K562 (cell line): ENCODE measurements around the gene LAGE3. TPM values are rescaled to one million over a fixed set of nuclear protein-coding genes. Genes with fewer than 3 reads are reported as not detected.
A peak's percentile ranks its signal among the peaks of the same experiment; 100 is the strongest.

Source experiments
- CBFA2T3 ChIP-seq: fragments of 450-650 bp; IDR thresholded peaks from 2 replicates; pipeline ENCODE4 v1.6.1; 2017
- CREB1 ChIP-seq, 2 experiments: sonication (generic) in 1 of 2; formaldehyde crosslinking in 1 of 2; IDR thresholded peaks; 2 replicates each; pipeline versions ENCODE4 v1.6.1 to v1.8.0; 2012 to 2022; ENCODE audit warnings: inconsistent platforms in 1 of 2, mild to moderate bottlenecking in 1 of 2, missing genetic modification reagents in 1 of 2, moderate library complexity in 1 of 2
- ESRRA ChIP-seq: fragments of 450-650 bp; IDR thresholded peaks from 2 replicates; pipeline ENCODE4 v1.6.1; 2014; ENCODE audit warnings: low read depth, mild to moderate bottlenecking, moderate library complexity, borderline replicate concordance
- GTF2B ChIP-seq: IDR thresholded peaks from 2 replicates; pipeline ENCODE4 v1.6.1; 2011; ENCODE audit not compliant: insufficient read length; ENCODE audit errors: extremely low read depth
- HSF4 ChIP-seq: fragments of 250-450 bp; sonication (Bioruptor Pico); IDR thresholded peaks from 2 replicates; pipeline ENCODE4 v2.1.2; 2022; ENCODE audit warnings: mild to moderate bottlenecking, moderate library complexity, borderline replicate concordance
- ILF3 ChIP-seq: fragments of 450-650 bp; IDR thresholded peaks from 2 replicates; pipeline ENCODE4 v1.6.1; 2018; ENCODE audit warnings: antibody characterized with exemption, mild to moderate bottlenecking, moderate library complexity, borderline replicate concordance
- LCOR ChIP-seq: sonication (generic); formaldehyde crosslinking; IDR thresholded peaks from 2 replicates; pipeline ENCODE4 v1.8.0; 2022; ENCODE audit warnings: mild to moderate bottlenecking, missing genetic modification reagents
- LEF1 ChIP-seq: fragments of 450-650 bp; IDR thresholded peaks from 2 replicates; pipeline ENCODE4 v1.6.1; 2016; ENCODE audit warnings: mild to moderate bottlenecking
- MEF2D ChIP-seq: conservative IDR thresholded peaks from 2 replicates; pipeline ENCODE4 v1.6.1; 2016; ENCODE audit warnings: low read depth, missing genetic modification characterization, missing compliant biosample characterization
- NCOR1 ChIP-seq: fragments of 450-650 bp; IDR thresholded peaks from 2 replicates; pipeline ENCODE4 v1.6.1; 2016; ENCODE audit warnings: mild to moderate bottlenecking, moderate library complexity
- RBM14 ChIP-seq: fragments of 200-400 bp; formaldehyde crosslinking; IDR thresholded peaks from 2 replicates; pipeline ENCODE4 v1.6.1; 2018; ENCODE audit warnings: low read depth, mild to moderate bottlenecking, low read length, moderate library complexity, borderline replicate concordance; ENCODE audit not compliant: insufficient read depth
- SOX6 ChIP-seq: fragments of 450-650 bp; IDR thresholded peaks from 2 replicates; pipeline ENCODE4 v1.6.1; 2014; ENCODE audit warnings: mild to moderate bottlenecking
- SUPT5H ChIP-seq: fragments of 450-650 bp; IDR thresholded peaks from 2 replicates; pipeline ENCODE4 v1.6.1; 2016
- ZNF507 ChIP-seq: conservative IDR thresholded peaks from 2 replicates; pipeline ENCODE4 v1.6.1; 2017; ENCODE audit warnings: missing genetic modification characterization, missing compliant biosample characterization
- ZNF512 ChIP-seq: IDR thresholded peaks from 2 replicates; pipeline ENCODE4 v1.6.1; 2016; ENCODE audit warnings: missing genetic modification characterization, missing compliant biosample characterization
- polyA plus RNA-seq, 8 experiments: library from polyadenylated mRNA; depleted of rRNA in 4 of 8; stranded (reverse) in 5 of 8; unstranded in 3 of 8; fragments of >200 nt; fragmentation: Nextera tagmentation in 2 of 8; fragmentation: Illumina TruSeq in 1 of 8; extraction: Ambion mirVana in 2 of 8; extraction: Trizol in 1 of 8; gene quantifications; 2 replicates each; pipeline versions ENCODE4 v1.2.1 to v1.2.3, GENCODE V29; 2011 to 2014; ENCODE audit warnings: inconsistent platforms in 1 of 8, missing spikeins in 1 of 8
- total RNA-seq, 7 experiments: library from RNA; depleted of rRNA in 6 of 7; stranded (reverse); fragments of >200 nt in 6 of 7; fragmentation: Illumina TruSeq in 2 of 7; extraction: Trizol in 2 of 7; gene quantifications; 2 replicates each; pipeline versions ENCODE4 v1.2.1 to v1.2.3, GENCODE V29; 2011 to 2021; ENCODE audit warnings: low replicate concordance in 1 of 7
- TF ChIP-seq, protein P1 (sequence below), 2 experiments: fragments of 450-650 bp in 1 of 2; IDR thresholded peaks; 2 replicates each; pipeline ENCODE4 v1.6.1; 2011 to 2017; ENCODE audit warnings: low read depth in 2 of 2, antibody characterized with exemption in 1 of 2, borderline replicate concordance in 1 of 2, low read length in 1 of 2, mild to moderate bottlenecking in 1 of 2, mixed read lengths in 1 of 2; ENCODE audit not compliant: control insufficient read depth in 1 of 2
- TF ChIP-seq, protein P2 (sequence below): fragments of 450-650 bp; IDR thresholded peaks from 2 replicates; pipeline ENCODE4 v1.6.1; 2017; ENCODE audit warnings: antibody characterized with exemption, mild to moderate bottlenecking

LAGE3 gene
- total and polyA plus RNA-seq, 9 of the 15 experiments (the other 6 are each of a cell fraction or from before 2014, with no cell fraction given), result 28.2 to 125 (median 35.8) TPM

DNA sequence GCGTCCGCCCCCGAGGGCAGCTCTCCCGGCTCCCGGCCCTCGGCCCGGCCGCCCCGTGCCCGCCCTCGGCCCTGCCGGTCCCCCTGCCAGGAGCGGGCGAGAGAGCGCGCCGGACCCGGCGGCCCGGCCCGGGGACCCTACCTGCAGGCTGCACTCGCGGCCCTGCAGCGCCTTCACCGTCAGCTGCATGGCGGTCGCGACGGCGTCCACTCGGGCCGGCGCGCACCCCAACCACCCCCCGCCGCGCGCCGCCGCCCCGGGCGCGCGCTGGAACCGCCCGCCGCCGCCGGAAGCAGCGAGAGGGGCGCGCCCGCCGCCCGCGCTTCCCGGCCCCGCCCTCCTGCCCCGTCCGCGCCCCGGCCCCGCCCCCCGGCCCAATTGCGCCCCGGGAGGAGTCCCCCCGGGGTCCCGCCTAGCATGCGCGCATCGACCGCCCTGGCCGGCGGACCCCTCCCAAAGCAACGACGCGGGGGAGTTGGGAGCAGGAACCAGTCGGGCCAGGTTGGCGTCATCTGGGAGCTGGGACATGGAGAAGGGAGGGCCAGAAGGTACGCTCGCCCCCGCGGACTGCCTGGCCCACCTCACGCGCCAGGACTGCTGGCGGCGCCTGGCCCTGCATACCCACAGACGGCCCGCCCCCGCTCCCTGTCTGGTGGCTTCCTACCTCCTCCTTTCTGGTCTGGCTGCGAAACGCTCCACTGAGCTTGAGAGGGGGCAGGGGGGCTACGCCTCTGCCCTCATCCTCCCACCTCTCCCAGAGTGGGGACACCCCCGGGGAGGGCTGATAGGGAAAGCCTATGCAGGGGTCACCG lies 7.5 kb upstream of the LAGE3 start, which contains the start of gene UBL4A (continued):
- TF ChIP-seq, protein P1, sequence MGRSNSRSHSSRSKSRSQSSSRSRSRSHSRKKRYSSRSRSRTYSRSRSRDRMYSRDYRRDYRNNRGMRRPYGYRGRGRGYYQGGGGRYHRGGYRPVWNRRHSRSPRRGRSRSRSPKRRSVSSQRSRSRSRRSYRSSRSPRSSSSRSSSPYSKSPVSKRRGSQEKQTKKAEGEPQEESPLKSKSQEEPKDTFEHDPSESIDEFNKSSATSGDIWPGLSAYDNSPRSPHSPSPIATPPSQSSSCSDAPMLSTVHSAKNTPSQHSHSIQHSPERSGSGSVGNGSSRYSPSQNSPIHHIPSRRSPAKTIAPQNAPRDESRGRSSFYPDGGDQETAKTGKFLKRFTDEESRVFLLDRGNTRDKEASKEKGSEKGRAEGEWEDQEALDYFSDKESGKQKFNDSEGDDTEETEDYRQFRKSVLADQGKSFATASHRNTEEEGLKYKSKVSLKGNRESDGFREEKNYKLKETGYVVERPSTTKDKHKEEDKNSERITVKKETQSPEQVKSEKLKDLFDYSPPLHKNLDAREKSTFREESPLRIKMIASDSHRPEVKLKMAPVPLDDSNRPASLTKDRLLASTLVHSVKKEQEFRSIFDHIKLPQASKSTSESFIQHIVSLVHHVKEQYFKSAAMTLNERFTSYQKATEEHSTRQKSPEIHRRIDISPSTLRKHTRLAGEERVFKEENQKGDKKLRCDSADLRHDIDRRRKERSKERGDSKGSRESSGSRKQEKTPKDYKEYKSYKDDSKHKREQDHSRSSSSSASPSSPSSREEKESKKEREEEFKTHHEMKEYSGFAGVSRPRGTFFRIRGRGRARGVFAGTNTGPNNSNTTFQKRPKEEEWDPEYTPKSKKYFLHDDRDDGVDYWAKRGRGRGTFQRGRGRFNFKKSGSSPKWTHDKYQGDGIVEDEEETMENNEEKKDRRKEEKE (IDR thresholded peaks at IDR 0.05; ENCODE audit: borderline replicate concordance in 1 of 2, control insufficient read depth in 1 of 2, low read depth in 2 of 2, low read length in 1 of 2), result no peak
- TF ChIP-seq CREB1 (IDR thresholded peaks at IDR 0.05) (no peak; the same call in 1 of the 2 replicates), CREB1 (CRISPR knock-in tag; IDR thresholded peaks at IDR 0.05) (no peak), CBFA2T3 (no peak), RBM14 (no peak), ILF3 (0 out of 2 replicates have a peak, but pooled peaks have one; percentile 39), LCOR (CRISPR knock-in tag) (no peak), ZNF512 (tag) (no peak), SUPT5H (peak; percentile 42; the same call in 1 of the 2 replicates), ESRRA (no peak), SOX6 (no peak), HSF4 (CRISPR knock-in tag) (no peak), NCOR1 (peak; percentile 64), LEF1 (no peak), ZNF507 (tag) (no peak), GTF2B (no peak), MEF2D (tag) (no peak)
- TF ChIP-seq, protein P2, sequence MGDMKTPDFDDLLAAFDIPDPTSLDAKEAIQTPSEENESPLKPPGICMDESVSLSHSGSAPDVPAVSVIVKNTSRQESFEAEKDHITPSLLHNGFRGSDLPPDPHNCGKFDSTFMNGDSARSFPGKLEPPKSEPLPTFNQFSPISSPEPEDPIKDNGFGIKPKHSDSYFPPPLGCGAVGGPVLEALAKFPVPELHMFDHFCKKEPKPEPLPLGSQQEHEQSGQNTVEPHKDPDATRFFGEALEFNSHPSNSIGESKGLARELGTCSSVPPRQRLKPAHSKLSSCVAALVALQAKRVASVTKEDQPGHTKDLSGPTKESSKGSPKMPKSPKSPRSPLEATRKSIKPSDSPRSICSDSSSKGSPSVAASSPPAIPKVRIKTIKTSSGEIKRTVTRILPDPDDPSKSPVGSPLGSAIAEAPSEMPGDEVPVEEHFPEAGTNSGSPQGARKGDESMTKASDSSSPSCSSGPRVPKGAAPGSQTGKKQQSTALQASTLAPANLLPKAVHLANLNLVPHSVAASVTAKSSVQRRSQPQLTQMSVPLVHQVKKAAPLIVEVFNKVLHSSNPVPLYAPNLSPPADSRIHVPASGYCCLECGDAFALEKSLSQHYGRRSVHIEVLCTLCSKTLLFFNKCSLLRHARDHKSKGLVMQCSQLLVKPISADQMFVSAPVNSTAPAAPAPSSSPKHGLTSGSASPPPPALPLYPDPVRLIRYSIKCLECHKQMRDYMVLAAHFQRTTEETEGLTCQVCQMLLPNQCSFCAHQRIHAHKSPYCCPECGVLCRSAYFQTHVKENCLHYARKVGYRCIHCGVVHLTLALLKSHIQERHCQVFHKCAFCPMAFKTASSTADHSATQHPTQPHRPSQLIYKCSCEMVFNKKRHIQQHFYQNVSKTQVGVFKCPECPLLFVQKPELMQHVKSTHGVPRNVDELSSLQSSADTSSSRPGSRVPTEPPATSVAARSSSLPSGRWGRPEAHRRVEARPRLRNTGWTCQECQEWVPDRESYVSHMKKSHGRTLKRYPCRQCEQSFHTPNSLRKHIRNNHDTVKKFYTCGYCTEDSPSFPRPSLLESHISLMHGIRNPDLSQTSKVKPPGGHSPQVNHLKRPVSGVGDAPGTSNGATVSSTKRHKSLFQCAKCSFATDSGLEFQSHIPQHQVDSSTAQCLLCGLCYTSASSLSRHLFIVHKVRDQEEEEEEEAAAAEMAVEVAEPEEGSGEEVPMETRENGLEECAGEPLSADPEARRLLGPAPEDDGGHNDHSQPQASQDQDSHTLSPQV, result no peak; the same call in 1 of the 2 replicates
